SK-N-SH (cell line): ENCODE data around the gene ARHGAP11A. TPM values are rescaled to one million over a fixed set of nuclear protein-coding genes. Genes with fewer than 3 reads are reported as not detected.

Experiments
- CTCF ChIA-PET: fragments of 300-600, 350-600 bp; formaldehyde crosslinking; extraction: SDS; loops from one replicate; lab custom pipeline; 2021; lab: Yijun Ruan, JAX
- POLR2A ChIA-PET: fragments of 350-600 bp; sonication (Branson Sonifier 250); formaldehyde crosslinking; extraction: SDS; loops from one replicate; lab custom pipeline; 2020; ENCODE audit warnings: antibody characterized with exemption, inconsistent platforms; lab: Yijun Ruan, JAX
- DNase-seq: peaks from one replicate; pipeline ENCODE4 v3.0.0; 2012
- H2AFZ ChIP-seq: fragments of 200-600 bp; sonication (generic); 2 replicates; pipeline ENCODE4 v1.8.1; 2016; ENCODE audit warnings: antibody characterized with exemption, mild to moderate bottlenecking, low read depth
- H3F3A ChIP-seq: fragments of 200-600 bp; sonication (generic); replicated peaks from 2 replicates; pipeline ENCODE3; 2016; ENCODE audit warnings: antibody characterized with exemption, mild to moderate bottlenecking; ENCODE audit not compliant: insufficient read depth
- H3K27ac ChIP-seq, 2 experiments: fragments of 200-500 bp in 1 of 2; fragments of 200-600 bp in 1 of 2; sonication (Bioruptor generic) in 1 of 2; sonication (generic), shearing (Covaris generic) in 1 of 2; 2 replicates each; pipeline versions ENCODE4 v1.5.1 to v1.6.1; 2014 to 2016; ENCODE audit warnings: low read depth in 2 of 2, inconsistent platforms in 1 of 2, low read length in 1 of 2, mild to moderate bottlenecking in 1 of 2, mixed read lengths in 1 of 2
- H3K27me3 ChIP-seq: fragments of 200-600 bp; sonication (generic), shearing (Covaris generic); 2 replicates; pipeline ENCODE4 v1.6.1; 2016; ENCODE audit warnings: mixed run types; ENCODE audit not compliant: insufficient read depth
- H3K36me3 ChIP-seq, 2 experiments: fragments of 200-500 bp in 1 of 2; fragments of 200-600 bp in 1 of 2; sonication (Bioruptor generic) in 1 of 2; sonication (generic) in 1 of 2; replicated peaks in 1 of 2; 2 replicates each; pipeline versions ENCODE3 to v1.5.1; 2014 to 2016; ENCODE audit warnings: low read length in 1 of 2, mild to moderate bottlenecking in 1 of 2; ENCODE audit not compliant: insufficient read depth in 2 of 2, control insufficient read depth in 1 of 2
- H3K4me1 ChIP-seq, 2 experiments: fragments of 200-500 bp in 1 of 2; fragments of 200-600 bp in 1 of 2; sonication (Bioruptor generic) in 1 of 2; sonication (generic), shearing (Covaris generic) in 1 of 2; 2 replicates each; pipeline versions ENCODE4 v1.5.1 to v1.6.1; 2014 to 2016; ENCODE audit warnings: low read depth in 1 of 2, low read length in 1 of 2, mixed run types in 1 of 2; ENCODE audit not compliant: insufficient read depth in 2 of 2, control insufficient read depth in 1 of 2
- H3K4me2 ChIP-seq: fragments of 200-600 bp; sonication (generic), shearing (Covaris generic); 2 replicates; pipeline ENCODE4 v1.6.1; 2017; ENCODE audit warnings: mixed run types
- H3K4me3 ChIP-seq, 2 experiments: fragments of 200-500 bp in 1 of 2; fragments of 200-600 bp in 1 of 2; sonication (Bioruptor generic) in 1 of 2; sonication (generic), shearing (Covaris generic) in 1 of 2; 2 replicates each; pipeline versions ENCODE4 v1.5.1 to v1.8.1; 2014 to 2016; ENCODE audit warnings: low read depth in 2 of 2, inconsistent platforms in 1 of 2, low read length in 1 of 2, mild to moderate bottlenecking in 1 of 2, mixed read lengths in 1 of 2, moderate library complexity in 1 of 2
- H3K79me2 ChIP-seq: fragments of 200-600 bp; sonication (generic); 2 replicates; pipeline ENCODE4 v1.8.1; 2017; ENCODE audit warnings: mild to moderate bottlenecking; ENCODE audit not compliant: insufficient read depth
- H3K9ac ChIP-seq: fragments of 200-600 bp; sonication (generic); 2 replicates; pipeline ENCODE4 v1.6.1; 2017; ENCODE audit warnings: mixed run types
- H3K9me2 ChIP-seq: fragments of 200-600 bp; sonication (generic); 2 replicates; pipeline ENCODE4 v1.6.1; 2017; ENCODE audit warnings: mixed run types
- H3K9me3 ChIP-seq: fragments of 200-600 bp; sonication (generic); 2 replicates; pipeline ENCODE4 v1.6.1; 2017; ENCODE audit warnings: mixed run types, mild to moderate bottlenecking, moderate library complexity
- H4K20me1 ChIP-seq: fragments of 200-600 bp; sonication (generic); 2 replicates; pipeline ENCODE4 v1.6.1; 2017; ENCODE audit warnings: mild to moderate bottlenecking, mixed run types; ENCODE audit not compliant: insufficient read depth
- FOSL2 ChIP-seq: IDR thresholded peaks from 2 replicates; pipeline ENCODE4 v1.4.0; 2012; ENCODE audit warnings: low read depth, mild to moderate bottlenecking, moderate library complexity, borderline replicate concordance
- FOXJ3 ChIP-seq: sonication (generic); formaldehyde crosslinking; IDR thresholded peaks from 2 replicates; pipeline ENCODE4 v1.5.1; 2020; ENCODE audit warnings: mild to moderate bottlenecking, missing genetic modification reagents
- FOXM1 ChIP-seq: IDR thresholded peaks from 2 replicates; pipeline ENCODE4 v1.4.0; 2012; ENCODE audit warnings: low read depth, mild to moderate bottlenecking
- GABPA ChIP-seq: IDR thresholded peaks from 2 replicates; pipeline ENCODE4 v1.4.0; 2012; ENCODE audit warnings: low read depth, mild to moderate bottlenecking
- JUND ChIP-seq: IDR thresholded peaks from 2 replicates; pipeline ENCODE4 v1.4.0; 2012
- MXI1 ChIP-seq: IDR thresholded peaks from 2 replicates; pipeline ENCODE4 v1.6.1; 2012; ENCODE audit warnings: mild to moderate bottlenecking, low read depth, low read length, improper control_type of control experiment
- NRF1 ChIP-seq: IDR thresholded peaks from 2 replicates; pipeline ENCODE4 v1.6.1; 2012; ENCODE audit warnings: low read depth, mild to moderate bottlenecking, low read length
- RCOR1 ChIP-seq: fragments of 150-350 bp; IDR thresholded peaks from 2 replicates; pipeline ENCODE4 v1.6.1; 2017; ENCODE audit warnings: antibody characterized with exemption, low read length
- TCF12 ChIP-seq: IDR thresholded peaks from 2 replicates; pipeline ENCODE4 v1.4.0; 2012
- YY1 ChIP-seq: IDR thresholded peaks from 2 replicates; pipeline ENCODE4 v1.4.0; 2012; ENCODE audit warnings: low read depth, mild to moderate bottlenecking
- WGBS: methylation state at CpG from one replicate; pipeline ENCODE4 v1.1.6; 2017; ENCODE audit warnings: low lambda C conversion rate; 5-methylcytosine and 5-hydroxymethylcytosine counted together
- polyA plus RNA-seq, 3 experiments: library from polyadenylated mRNA; depleted of rRNA; stranded (reverse); fragments of >200 nt; gene quantifications; 2 replicates each; pipeline ENCODE4 v1.2.3, GENCODE V29; 2012
- small RNA-seq, 7 experiments: library from RNA; depleted of rRNA; stranded (forward); fragments of <200 nt; gene quantifications; one replicate each; pipeline ENCODE3, GENCODE V24; 2012
- TF ChIP-seq, protein P1 (sequence below): IDR thresholded peaks from 2 replicates; pipeline ENCODE4; 2012
- TF ChIP-seq, protein P2 (sequence below): fragments of 150-350 bp; IDR thresholded peaks from 2 replicates; pipeline ENCODE4 v1.6.1; 2017; ENCODE audit warnings: antibody characterized with exemption, low read length, low read depth, borderline replicate concordance
- TF ChIP-seq, protein P3 (sequence below): fragments of 150-350 bp; IDR thresholded peaks from 2 replicates; pipeline ENCODE4 v1.6.1; 2016; ENCODE audit warnings: mild to moderate bottlenecking, low read depth, low read length
- TF ChIP-seq, protein P4 (sequence below): IDR thresholded peaks from 2 replicates; pipeline ENCODE4 v1.4.0; 2012; ENCODE audit warnings: low read depth

Gene ARHGAP11A
- polyA plus RNA-seq, 1 of the 3 experiments (the other 2 are of a cell fraction), result 4.8 TPM

DNA sequence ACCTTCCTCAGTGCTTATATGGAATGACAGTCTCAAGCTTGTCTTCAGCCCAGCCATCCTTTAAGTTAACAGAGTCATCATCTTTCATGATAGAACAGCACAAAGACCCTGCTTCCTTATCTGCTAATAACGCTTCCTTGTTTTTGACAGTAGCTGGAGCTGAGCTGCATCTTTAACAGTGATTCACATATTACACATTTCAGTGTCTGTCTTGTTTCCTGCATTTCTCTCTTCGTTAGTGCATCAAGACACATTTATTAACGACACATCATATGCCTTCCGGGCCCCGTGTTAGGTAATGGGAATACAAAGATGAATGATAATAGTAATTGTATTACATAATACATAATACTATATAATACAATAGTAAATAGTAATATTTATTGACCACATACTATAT is 72.3 kb downstream of the ARHGAP11A start (continued):
- TF ChIP-seq JUND (peak; percentile 38; the same call in 1 of the 2 replicates), GABPA (no peak), FOXM1 (no peak), RCOR1 (no peak), FOSL2 (peak; percentile 47; the same call in 1 of the 2 replicates), NRF1 (no peak)
- TF ChIP-seq, protein P1, sequence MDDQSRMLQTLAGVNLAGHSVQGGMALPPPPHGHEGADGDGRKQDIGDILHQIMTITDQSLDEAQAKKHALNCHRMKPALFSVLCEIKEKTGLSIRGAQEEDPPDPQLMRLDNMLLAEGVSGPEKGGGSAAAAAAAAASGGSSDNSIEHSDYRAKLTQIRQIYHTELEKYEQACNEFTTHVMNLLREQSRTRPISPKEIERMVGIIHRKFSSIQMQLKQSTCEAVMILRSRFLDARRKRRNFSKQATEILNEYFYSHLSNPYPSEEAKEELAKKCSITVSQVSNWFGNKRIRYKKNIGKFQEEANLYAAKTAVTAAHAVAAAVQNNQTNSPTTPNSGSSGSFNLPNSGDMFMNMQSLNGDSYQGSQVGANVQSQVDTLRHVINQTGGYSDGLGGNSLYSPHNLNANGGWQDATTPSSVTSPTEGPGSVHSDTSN, result peak; percentile 80
- TF ChIP-seq, protein P2, sequence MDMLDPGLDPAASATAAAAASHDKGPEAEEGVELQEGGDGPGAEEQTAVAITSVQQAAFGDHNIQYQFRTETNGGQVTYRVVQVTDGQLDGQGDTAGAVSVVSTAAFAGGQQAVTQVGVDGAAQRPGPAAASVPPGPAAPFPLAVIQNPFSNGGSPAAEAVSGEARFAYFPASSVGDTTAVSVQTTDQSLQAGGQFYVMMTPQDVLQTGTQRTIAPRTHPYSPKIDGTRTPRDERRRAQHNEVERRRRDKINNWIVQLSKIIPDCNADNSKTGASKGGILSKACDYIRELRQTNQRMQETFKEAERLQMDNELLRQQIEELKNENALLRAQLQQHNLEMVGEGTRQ, result no peak

DNA sequence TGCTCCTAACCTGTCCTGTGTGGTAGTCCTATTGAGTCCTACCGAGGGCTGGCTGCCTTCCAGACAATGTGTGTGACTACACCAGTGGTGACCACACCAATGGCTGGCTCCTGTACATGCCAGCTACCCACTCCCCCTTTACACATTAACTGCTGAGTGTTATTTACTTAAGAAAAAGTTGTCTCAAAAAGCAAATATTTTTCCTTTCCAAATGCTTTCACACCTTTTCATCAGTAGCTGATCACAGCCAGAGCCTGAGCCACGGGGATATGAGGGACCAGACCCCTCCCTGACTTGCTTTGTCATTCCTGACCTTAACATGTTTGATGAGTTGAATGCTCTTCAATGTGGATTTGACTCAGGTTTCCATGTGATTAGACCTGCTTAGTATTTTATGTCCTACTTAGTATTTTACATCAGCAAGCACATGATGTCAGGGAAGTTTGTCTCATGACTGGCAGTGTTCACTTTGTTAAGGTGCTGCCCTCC is 72.9 kb downstream of the ARHGAP11A start:
- H3K9me2 ChIP-seq, result no peaks in the 10 kb centered on the region
- peaks cover 41% of the 10 kb centered on the region for H3F3A ChIP-seq
- WGBS, result 26% methylated on average over 2 of the region's 2 CpGs
- peaks cover 7 to 22% of the 10 kb centered on the region in 2 experiments for H3K4me1 ChIP-seq
- DNase-seq, result no peak
- H3K27ac ChIP-seq, result peak overlapping the region; percentile 53 to 98; a peak in 3 of 4 replicates
- H3K79me2 ChIP-seq, result peaks cover 18% of the 10 kb centered on the region; the same call in 1 of the 2 replicates
- H2AFZ ChIP-seq, result no peak overlapping the region
- peak overlapping the region; percentile 19; the same call in 1 of the 2 replicates for H3K4me2 ChIP-seq
- no peaks in the 10 kb centered on the region for H3K27me3 ChIP-seq
- no peak for TF ChIP-seq TCF12
- no peak for TF ChIP-seq FOXM1
- TF ChIP-seq, protein P2, result no peak
- TF ChIP-seq, protein P3, sequence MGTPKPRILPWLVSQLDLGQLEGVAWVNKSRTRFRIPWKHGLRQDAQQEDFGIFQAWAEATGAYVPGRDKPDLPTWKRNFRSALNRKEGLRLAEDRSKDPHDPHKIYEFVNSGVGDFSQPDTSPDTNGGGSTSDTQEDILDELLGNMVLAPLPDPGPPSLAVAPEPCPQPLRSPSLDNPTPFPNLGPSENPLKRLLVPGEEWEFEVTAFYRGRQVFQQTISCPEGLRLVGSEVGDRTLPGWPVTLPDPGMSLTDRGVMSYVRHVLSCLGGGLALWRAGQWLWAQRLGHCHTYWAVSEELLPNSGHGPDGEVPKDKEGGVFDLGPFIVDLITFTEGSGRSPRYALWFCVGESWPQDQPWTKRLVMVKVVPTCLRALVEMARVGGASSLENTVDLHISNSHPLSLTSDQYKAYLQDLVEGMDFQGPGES, result no peak
- TF ChIP-seq RCOR1, result no peak
- TF ChIP-seq MXI1, result no peak
- TF ChIP-seq YY1, result no peak
- TF ChIP-seq, protein P1, result no peak
- TF ChIP-seq, protein P4, sequence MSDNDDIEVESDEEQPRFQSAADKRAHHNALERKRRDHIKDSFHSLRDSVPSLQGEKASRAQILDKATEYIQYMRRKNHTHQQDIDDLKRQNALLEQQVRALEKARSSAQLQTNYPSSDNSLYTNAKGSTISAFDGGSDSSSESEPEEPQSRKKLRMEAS, result no peak
- no peak for TF ChIP-seq FOXJ3
- TF ChIP-seq, all 33 proteins: peak for 0
- POLR2A ChIA-PET, result no interaction called here
- no peaks in the 10 kb centered on the region for H3K9me3 ChIP-seq
- CTCF ChIA-PET, result interaction anchor here (0.5 to 2.3 kb wide), 2 partner anchors 17 to 25 kb away, joined by 3 to 8 read pairs; no protein-coding TSS in a partner anchor
- H4K20me1 ChIP-seq, result no peaks in the 10 kb centered on the region
- H3K9ac ChIP-seq, result peak overlapping the region; percentile 58; the same call in 1 of the 2 replicates
- H3K36me3 ChIP-seq, result no peaks in the 10 kb centered on the region
- no peak overlapping the region for H3K4me3 ChIP-seq

Small RNA genes within 50 kb of the gene (small RNA-seq; reads per million reads assigned to genes)
- 0 reads per million in 7 experiments for gene RN7SL286P

Other genes starting within 250 kb of the ARHGAP11A start
- gene GOLGA8K, start 212.2 kb upstream of the ARHGAP11A start, polyA plus RNA-seq (2012; rRNA removed), result 0.08 and 0.10 TPM in 2 replicates
- 0.26 and 0.31 TPM in 2 replicates for gene GOLGA8O, start 159.9 kb upstream of the ARHGAP11A start, polyA plus RNA-seq (2012; rRNA removed)
- gene GOLGA8N, start 22.0 kb upstream of the ARHGAP11A start, polyA plus RNA-seq (2012; rRNA removed), result 1.2 and 1.6 TPM in 2 replicates
- 10.1 and 11.0 TPM in 2 replicates for gene SCG5, start 26.2 kb downstream of the ARHGAP11A start, polyA plus RNA-seq (2012; rRNA removed)
- 23.9 and 46.4 TPM in 2 replicates for gene GREM1, start 102.5 kb downstream of the ARHGAP11A start, polyA plus RNA-seq (2012; rRNA removed)